Stimulated activated CD4-positive, alpha-beta T cell treated with anti-CD3 and anti-CD28 coated beads, Interleukin-12 subunit alpha, Interleukin-12 subunit beta, amount 100 ng/mL, for 4 hours (primary cell): ENCODE data around the gene ZNF57.
A peak's percentile ranks its signal among the peaks of the same experiment; 100 is the strongest.
"Not testable (repeated sequence)": the region's sequence is repeated elsewhere in the genome, so short reads cannot be mapped to it uniquely, and the experiment has no call there.

Experiments
- DNase-seq: peaks from one replicate; pipeline ENCODE4 v3.0.0-alpha.2; 2020

Gene ZNF57

DNA sequence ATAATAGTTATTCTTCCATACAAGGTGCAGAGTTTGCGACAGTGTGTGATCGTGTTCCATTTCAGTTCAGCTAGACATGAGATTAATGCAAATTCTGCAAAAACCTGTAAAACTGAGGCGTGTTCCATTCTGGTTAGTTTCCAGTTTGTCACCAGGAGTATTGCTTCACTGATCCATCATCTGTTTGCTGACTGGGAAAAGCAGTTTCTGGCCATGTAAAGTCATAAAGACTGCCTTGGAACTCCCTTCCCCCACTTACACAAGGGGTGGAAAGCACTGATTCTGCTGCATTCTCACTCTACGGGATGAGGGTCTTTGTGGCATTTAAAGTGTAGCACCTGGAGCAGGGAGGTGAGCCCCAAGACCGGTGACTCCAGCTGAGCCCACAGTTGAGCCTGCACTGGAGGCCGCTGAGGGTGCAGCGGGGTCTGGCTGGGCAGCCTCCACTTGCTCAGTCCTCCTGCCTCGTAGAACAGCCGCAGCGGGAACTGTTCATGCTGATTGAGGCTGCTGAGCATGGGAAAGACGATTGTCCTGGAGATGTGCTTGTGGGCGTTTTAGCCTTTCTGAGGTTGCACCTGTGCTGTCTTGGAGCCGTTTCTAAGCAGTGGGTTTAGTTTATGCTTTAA, 2.0 kb downstream of the ZNF57 start:
- no peak for DNase-seq

DNA sequence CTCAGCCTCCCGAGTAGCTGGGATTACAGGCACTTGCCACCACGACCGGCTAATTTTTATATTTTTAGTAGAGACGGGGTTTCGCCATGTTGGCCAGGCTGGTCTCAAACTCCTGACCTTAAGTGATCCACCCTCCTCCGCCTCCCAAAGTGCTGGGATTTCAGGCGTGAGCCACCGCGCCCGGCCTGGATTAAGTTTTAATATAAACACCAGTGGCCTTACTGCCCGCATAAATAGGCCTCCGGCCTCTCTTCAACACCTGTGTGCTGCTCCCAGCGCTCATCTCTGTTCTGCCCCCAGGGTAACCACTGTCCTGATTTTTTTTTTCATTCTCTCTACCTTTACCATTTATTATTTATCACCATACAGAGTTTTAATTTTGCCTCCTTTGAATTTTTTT, 2.6 kb downstream of the ZNF57 start:
- DNase-seq = not testable (repeated sequence)

DNA sequence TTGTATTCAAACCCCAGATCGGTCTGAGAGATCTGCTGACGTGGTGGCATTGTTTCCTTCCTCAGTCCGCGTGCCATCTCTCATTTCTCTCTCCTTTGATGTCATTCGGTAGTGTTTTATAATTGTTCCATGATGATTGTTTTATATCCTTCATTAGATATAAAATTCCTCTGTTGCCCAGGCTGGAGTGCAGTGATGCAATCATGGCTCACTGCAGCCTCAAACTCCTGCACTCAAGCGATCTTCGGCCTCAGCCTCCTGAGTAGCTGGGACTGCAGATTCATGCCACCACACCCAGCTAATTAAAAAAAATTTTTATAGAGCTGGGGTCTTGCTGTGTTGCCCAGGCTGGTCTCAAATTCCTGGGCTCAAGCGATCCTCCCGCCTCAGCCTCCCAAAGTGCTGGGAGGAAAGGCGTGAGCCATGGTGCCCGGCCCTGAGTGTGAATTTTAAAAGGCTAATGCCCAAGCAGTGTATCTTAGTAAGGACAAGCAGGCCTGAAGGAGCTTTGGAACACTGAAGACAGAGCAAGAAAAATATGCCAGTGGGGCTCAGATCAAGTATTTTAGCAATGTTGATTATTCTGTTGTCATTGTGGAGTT, 5.3 kb downstream of the ZNF57 start:
- DNase-seq = no peak

- no peak for DNase-seq
Observed at GRCh38 chr19:2906631-2907195, 6.0 kb downstream of the ZNF57 start.

- no peak for DNase-seq
Observed at GRCh38 chr19:2912306-2912705, 11.6 kb downstream of the ZNF57 start.

DNA sequence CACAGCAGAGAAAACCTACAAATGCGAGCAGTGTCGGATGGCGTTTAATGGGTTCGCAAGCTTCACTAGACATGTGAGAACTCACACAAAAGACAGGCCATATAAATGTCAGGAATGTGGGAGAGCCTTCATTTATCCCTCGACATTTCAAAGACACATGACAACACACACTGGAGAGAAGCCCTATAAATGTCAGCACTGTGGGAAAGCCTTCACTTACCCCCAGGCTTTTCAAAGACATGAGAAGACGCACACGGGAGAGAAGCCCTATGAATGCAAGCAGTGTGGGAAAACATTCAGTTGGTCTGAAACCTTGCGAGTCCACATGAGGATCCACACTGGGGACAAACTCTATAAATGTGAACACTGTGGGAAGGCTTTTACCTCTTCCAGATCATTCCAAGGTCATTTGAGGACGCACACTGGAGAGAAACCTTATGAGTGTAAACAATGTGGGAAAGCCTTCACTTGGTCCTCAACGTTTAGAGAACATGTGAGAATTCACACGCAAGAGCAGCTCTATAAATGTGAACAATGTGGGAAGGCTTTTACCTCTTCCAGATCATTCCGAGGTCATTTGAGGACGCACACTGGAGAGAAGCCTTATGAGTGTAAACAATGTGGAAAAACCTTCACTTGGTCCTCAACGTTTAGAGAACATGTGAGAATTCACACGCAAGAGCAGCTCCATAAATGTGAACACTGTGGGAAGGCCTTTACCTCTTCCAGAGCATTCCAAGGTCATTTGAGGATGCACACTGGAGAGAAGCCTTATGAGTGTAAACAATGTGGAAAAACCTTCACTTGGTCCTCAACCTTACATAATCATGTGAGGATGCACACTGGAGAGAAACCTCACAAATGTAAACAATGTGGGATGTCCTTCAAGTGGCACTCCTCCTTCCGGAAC, 16.8 kb downstream of the ZNF57 start:
- DNase-seq = no peak

DNA sequence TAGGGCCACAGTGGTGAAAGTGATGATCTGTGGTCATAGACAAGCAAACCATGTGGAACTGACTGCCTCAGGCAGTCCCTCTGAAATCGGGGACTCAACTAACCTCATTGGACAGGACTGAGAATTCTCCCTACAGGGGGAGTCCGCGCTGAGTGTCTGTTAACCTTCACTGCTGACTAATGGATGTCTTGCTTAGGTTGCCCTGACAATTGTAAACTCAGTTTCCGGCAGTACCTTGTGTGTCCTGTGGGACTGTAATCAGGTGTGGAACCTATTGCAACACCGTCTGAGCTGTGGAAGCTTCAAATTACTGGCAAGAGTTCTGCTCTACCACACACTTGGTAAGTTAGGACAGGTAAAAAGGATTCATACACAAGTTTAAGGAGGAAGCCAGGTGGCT, 22.3 kb downstream of the ZNF57 start:
- DNase-seq = no peak

DNA sequence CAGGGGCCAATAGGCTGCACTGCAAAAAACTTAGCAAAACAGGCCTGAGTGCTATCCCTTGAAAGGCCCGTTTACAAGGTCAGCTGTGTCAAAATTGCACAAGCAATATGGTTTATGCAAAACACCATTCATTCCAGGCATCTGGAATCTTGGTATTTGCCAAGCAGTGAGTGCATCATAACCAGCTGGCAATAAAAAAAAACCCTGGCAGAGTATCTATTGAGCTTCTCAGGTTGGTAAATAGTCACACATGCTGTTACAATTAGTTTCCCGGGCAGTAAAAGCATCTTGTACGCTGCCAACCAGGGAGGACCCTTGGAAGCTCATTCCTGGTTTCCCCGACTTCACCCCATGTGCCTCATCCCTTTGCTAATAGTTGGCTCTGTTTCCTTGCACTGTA, 22.8 kb downstream of the ZNF57 start:
- DNase-seq = no peak

- no peak for DNase-seq
Observed at GRCh38 chr19:2926341-2927031, 25.8 kb downstream of the ZNF57 start.

GRCh38 chr19:2927032-2927430, 26.3 kb downstream of the ZNF57 start:
- DNase-seq = no peak

GRCh38 chr19:2933490-2933910, 32.8 kb downstream of the ZNF57 start:
- no peak for DNase-seq

DNA sequence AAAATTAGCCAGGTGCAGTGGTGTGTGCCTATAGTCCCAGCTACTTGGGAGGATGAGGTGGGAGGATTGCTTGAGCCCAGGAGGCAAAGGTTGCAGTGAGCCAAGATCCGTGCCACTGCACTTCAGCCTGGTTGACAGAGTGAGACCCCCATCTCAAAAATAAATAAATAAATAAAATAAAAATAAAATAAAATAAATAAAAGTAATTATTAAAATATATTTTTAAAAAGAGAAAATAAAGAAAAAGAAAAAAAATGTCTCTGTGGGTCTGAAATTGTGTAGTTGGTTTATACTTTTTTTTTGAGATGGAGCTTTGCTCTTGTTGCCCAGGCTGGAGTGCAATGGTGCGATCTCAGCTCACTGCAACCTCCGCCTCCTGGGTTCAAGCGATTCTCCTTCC, 35.1 kb downstream of the ZNF57 start:
- not testable (repeated sequence) for DNase-seq

GRCh38 chr19:2942928-2943640, 42.4 kb downstream of the ZNF57 start:
- DNase-seq = no peak

DNA sequence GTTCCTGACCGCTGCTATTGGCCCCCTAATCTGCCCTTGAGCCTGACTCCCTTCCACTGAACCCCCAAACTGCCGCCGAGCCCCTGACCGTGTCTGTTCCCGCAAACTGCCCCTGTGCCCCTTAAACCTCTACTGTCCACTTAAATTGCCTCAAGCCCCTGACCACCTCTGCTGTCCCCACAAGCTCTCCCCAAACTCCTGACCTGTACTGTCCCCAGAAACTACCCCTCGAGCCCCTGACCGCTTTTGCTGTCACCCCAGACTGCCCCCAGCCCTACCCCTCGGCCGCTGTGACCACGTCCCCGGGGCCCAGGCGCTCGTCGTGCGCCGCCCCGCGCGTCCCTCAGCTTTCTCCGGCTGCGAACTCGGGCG, 43.7 kb downstream of the ZNF57 start:
- no peak for DNase-seq

- DNase-seq = peak; percentile 98
Observed at GRCh38 chr19:2944775-2945574, 44.2 kb downstream of the ZNF57 start, which contains the start of gene ZNF77. Gene ZNF77 (minus strand): TSS chr19:2944971. CDS start chr19:2944840, 131 bp downstream.

GRCh38 chr19:2945575-2946184, 45.0 kb downstream of the ZNF57 start:
- no peak for DNase-seq

GRCh38 chr19:2949939-2950285, 49.2 kb downstream of the ZNF57 start:
- no peak for DNase-seq

DNA sequence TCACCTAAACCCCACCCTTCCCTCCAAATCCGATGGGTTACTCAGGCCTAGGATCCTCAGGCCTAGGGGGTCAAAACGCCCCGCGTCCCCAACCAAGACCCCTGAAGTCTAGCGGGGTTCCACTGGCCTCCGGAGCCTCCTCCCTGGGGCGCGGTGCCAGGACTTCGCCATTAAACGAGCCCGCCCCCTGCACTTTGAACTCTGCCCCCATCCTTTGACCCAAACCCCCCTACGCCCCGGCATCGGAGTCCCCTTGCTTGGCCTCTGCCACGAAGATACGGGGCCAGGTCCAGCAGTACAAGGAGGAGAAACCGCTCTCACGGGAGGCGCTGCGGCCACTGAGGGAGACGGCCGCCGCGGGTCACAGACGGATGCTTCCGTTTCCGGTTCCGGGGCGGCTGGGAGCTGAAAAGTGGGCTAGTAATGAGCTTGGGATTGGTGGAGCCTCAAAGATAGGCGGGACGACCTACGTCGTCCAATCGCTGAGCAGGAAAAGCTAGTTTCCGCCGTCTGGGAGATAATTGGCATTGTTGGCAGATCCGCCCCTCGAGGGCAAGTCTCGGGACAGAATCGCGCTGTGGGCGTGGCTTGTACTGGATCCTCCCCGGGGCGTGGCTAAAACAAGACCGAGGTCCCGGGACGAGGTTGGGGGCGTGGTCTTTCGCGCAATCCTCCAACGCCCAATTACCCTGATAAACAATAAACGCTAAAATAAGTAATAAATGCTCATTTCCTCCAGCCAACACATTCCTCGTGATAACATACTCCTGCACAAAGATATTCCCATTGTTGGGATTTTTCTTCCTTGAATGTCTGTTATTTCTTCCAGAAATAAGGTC, 49.8 kb downstream of the ZNF57 start:
- DNase-seq = peak; percentile 100

- no peak for DNase-seq
Observed at GRCh38 chr19:2952953-2953481, 52.3 kb downstream of the ZNF57 start.

- DNase-seq = no peak
Observed at GRCh38 chr19:2957160-2957559, 56.4 kb downstream of the ZNF57 start.
